ENCODE measurements around the gene TEKT1.
"Not testable (repeated sequence)": the region's sequence is repeated elsewhere in the genome, so short reads cannot be mapped to it uniquely, and the experiment has no call there.

TEKT1 gene

DNA sequence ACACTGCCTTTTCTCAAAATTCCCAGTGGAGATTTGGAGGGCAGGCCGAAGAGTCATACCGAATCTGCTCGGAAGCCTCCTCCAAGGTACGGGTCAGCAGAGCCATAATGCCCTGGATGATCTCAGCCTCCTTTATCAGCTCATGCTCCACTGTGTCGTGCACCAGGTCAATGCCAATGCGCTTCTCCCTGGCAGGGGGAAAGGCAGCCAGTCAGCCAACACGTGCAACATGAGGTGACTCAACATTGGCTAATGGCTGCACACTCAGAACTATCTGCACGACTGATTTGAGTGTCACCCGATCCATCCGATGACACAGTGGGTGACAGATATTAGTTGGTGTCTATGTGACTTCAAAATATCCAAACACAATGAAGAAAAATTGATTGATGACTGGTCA lies 15.8 kb downstream of the TEKT1 start:
- DNase-seq: no peak

GRCh38 chr17:6812295-6812694 lies 19.2 kb downstream of the TEKT1 start:
- no peak for DNase-seq

GRCh38 chr17:6811510-6811909 lies 20.0 kb downstream of the TEKT1 start:
- DNase-seq: no peak

GRCh38 chr17:6800422-6801027 lies 31.0 kb downstream of the TEKT1 start:
- DNase-seq: no peak

DNA sequence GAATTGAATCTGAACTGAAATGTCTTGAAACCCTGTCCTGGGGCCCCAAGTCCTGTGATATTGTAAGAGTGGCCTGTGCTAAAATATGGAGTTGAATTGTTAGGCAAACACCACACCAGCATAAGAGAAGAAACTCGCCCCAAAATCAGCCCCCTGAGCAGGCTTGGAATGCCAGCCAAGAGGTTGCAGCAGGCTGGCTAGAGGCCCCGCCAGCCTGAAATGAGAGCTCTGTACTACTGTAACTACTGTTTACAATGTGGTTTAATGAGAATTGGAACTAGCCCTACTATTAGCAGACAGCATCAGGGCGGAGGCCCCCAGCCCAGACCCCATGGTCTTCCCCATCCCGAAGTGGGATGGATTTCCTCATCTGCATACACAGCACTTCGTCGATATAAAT lies 31.8 kb downstream of the TEKT1 start:
- no peak for DNase-seq

GRCh38 chr17:6797718-6798351 lies 33.7 kb downstream of the TEKT1 start:
- DNase-seq: no peak

DNA sequence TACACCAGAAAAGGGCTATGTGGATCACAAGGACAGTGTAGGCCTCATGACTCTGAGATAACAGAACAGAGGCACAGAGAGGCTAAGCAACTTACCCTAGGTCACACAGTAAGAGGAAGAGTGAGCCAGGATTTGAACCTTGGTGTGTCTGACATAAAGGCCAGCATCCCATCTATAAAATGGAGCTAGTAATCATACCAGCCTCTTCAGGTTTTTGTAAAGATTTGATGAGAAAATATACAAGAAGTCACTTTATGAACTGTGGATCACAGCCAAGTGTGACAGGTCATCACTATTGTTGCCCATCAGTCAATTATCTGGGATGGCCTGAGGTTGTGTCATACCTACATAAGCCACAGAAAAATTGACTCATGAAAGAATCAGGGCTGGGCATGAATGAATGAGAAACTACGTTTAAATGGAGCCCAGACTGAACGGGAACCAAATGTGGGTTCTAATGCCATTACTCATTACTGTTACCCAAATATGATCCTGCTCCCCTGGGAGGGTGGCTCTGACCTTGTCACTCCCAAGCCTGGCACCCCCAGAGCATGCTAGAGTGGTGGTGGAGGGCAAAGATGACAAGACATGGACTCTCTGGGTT lies 34.5 kb downstream of the TEKT1 start:
- DNase-seq: no peak

DNA sequence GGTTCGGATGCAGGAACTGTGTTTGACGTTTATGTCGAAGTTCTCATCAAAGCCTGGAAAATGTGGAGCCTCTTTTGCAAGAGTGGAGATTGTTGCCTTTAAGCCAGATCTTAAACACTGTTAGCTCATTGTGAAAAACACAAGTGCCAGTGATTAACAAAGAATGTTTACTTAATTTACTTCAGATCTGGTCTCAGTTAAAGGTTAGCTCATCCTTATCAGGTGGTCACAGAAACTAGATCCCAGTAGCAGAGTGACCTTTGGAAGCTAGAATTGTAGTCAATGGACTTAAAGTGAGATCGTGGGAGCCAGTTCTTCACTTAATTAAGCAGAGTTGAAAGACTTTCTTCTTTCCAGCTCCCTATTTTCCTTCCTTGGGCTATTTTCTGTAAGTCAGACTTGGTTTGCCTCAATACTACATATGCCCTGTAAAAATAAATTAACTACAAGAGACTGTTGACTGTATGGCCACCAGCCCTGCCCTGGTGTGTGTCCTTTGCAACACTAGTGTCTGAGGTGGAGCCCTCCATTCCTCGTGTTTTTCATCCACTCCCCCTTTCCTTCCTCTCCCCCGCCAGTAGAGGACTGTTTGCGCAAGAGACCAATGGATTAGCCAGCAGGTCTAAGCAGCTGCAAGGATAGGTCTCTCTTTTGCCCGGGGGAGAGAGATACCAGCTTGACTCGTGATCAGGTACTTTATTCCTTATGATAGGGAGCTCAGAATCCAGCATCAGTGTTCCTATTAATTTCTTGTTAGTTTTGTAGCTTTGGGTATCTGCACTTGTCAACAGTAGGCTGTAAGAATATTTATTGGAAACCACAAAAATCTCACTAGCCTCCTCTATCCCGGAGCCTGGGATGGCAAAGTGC lies 35.3 kb downstream of the TEKT1 start:
- no peak for DNase-seq

DNA sequence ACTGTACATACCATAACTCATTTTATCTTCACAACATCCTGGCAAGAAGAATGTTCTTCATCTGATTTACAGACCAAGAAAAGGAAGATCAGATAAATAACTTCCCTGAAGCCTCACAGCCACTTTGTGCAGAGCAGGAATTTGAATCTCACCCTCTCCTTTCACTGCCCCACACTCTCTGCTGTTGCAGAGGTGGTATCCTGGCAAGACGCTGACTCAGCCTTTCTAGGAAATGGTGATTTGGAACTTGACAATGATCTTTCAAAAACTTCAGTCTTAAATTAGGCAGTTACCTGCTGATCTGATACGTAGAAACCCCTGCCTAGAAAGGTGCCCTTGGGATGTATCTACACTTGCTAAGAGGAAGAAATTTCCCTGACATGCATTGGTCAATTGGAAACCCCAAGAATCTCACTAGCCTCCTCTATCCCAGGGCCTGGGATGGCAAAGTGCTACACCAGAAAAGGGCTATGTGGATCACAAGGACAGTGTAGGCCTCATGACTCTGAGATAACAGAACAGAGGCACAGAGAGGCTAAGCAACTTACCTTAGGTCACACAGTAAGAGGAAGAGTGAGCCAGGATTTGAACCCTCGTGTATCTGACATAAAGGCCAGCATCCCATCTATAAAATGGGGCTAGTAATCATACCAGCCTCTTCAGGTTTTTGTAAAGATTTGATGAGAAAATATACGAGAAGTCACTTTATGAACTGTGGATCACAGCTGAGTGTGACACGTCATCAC lies 37.6 kb downstream of the TEKT1 start:
- no peak for DNase-seq

DNA sequence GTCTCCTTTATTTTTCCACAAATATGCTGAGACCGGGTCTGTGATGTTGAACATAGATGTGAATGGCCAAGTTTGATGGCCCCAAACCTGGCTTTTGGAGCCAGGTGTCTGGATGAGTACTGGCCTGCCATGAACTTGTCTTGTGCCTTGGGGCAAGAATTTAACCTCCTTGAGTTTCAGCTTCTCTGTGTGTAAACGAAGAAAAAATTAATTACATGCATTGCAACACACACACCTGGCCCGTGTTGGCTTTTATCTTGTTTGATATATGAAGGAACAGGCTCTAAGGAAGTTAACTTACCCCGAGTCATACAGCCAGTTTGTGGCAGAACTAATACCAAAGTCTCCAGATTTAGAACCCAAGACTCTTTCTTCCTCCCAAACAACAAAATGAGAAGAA lies 42.4 kb downstream of the TEKT1 start:
- no peak for DNase-seq

GRCh38 chr17:6787081-6787693 lies 44.3 kb downstream of the TEKT1 start:
- DNase-seq: no peak

GRCh38 chr17:6786618-6787017 lies 44.9 kb downstream of the TEKT1 start:
- DNase-seq: no peak

GRCh38 chr17:6782244-6782643 lies 49.3 kb downstream of the TEKT1 start:
- DNase-seq: no peak

DNA sequence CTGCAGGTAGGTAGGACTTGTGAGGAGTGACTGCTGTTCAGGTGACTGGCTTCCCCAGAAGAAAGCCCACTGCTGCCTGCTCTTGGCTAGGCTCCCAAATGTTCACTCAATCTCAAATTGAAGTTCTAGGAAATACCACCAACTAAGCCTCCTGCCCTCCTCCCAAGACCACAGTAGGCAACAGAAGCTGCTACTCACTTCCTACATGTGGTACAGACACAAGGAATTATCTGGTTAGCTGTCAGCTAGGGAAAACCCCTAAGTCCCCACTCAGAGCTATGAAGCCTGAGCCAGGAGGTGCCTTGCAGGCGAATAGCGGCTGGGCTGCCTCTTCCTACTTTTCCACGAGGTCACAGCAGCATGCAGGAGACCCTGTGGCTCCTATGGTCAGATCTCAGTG lies 50.6 kb downstream of the TEKT1 start:
- DNase-seq: no peak

DNA sequence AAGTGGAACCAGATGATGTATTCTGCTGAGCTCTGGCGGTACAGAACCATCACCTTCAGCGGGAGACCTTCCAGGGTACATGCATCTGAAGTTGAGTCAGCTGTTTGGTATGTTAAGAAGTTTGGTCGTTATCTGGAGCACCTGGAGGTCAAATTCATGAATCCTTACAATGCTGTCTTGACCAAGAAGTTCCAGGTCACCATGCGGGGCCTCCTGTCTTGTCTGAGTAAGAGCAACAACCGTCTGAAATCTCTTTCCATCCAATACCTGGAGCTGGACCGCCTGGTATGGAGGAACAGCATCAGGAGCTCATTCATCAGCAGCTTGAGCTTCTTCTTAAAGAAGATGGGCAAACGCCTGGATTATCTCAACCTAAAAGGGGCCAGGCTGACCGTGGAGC lies 51.5 kb downstream of the TEKT1 start:
- DNase-seq: no peak

GRCh38 chr17:6779411-6779810 lies 52.1 kb downstream of the TEKT1 start:
- no peak for DNase-seq

DNA sequence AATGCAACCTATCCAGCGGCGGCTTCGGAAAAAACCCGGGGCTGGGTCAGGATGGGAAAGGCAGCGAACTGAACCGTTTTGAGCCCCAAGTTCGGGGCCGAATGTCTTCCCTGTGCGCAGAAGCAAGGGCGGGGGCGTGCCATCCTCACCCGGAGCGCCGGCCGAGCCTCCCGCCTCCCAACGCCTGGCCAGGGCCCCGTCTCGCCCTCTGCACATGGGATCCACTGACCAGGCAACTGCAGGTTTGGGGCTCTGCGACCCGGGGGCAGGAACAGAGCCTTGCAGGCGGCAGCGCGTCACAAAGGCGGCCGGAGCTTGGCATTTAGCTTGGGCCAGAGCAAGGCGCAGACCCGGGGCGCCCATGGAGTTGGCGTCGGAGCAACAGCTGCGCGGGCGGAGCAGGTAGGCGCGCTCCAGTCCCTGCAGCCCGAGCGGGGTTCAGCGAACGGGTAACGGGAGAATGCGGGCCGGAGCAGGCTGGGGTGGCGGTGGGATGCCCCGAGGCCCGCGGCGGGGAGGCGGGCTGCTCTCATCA lies 55.6 kb downstream of the TEKT1 start, which contains the start of gene FBXO39:
Gene FBXO39, plus strand, starts transcription at position 345 of the 535 bp plus-strand sequence. CDS start 3,654 bp downstream, outside the sequence.
- no peak for DNase-seq

- not testable (repeated sequence) for DNase-seq
Observed at GRCh38 chr17:6774906-6775305, 56.6 kb downstream of the TEKT1 start.

- no peak for DNase-seq
Observed at GRCh38 chr17:6772016-6772415, 59.5 kb downstream of the TEKT1 start.

DNA sequence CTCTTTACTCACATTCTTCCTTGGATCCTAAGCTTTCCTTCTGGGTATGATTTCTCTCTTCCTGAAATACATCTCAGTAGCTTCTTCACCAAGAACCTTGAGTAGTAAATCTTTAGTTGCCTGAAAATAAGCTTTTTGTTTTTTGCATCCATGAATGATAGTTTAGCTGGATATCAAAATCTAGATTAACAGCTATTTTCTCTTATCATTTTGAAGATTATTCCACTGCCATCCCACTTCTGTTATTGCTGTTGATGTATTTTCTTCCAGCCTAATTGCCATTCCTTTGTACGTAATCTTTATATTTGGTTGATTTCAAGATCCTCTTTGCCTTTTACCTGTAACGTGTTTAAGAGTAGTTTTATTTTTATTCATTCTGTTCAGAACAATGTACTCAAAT lies 63.1 kb downstream of the TEKT1 start:
- no peak for DNase-seq

DNA sequence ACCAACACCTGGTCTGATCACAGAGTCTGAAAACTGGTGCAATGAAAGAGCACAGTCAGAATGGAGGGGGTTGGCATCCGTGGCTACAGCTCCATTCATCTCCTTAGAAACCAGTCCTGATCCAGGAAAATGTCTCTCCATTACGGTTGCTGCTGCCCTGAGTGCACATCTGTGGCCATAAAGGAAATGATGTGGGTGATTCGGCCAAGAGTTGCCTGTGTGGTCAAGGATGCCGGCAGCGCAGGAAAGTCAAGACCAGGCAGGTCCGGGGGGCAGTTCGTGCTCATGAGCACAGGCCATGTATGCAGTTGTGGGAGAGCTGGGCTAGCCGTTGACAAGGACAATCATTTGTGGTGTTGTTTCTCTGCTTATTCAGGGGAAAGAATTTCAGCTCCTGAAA lies 69.8 kb downstream of the TEKT1 start:
- DNase-seq: no peak

- DNase-seq: no peak
Observed at GRCh38 chr17:6757747-6758146, 73.8 kb downstream of the TEKT1 start.
